CD4-positive, alpha-beta memory T cell (primary cell): Measurements from ENCODE around the gene TK2. TPM values are rescaled to one million over a fixed set of nuclear protein-coding genes. Genes with fewer than 3 reads are reported as not detected.
"Not testable (repeated sequence)": the region's sequence is repeated elsewhere in the genome, so short reads cannot be mapped to it uniquely, and the experiment has no call there.

Experiments
- CTCF ChIA-PET: fragments of 350-600 bp; sonication (Branson Sonifier 250); formaldehyde crosslinking; loops from one replicate; lab custom pipeline; 2021; ENCODE audit warnings: inconsistent platforms; ENCODE audit not compliant: partially characterized antibody; lab: Charles Lee
- POLR2A ChIA-PET: fragments of 350-600 bp; sonication (Branson Sonifier 250); formaldehyde crosslinking; loops from one replicate; lab custom pipeline; 2021; ENCODE audit not compliant: partially characterized antibody; lab: Charles Lee
- DNase-seq, 5 donors: peaks; one replicate each; pipeline versions ENCODE4 v3.0.0 to v3.0.0-alpha.2; 2020 to 2022; ENCODE audit warnings: mixed read lengths in 1 of 5
- H3K27ac ChIP-seq: one replicate; pipeline ENCODE4 v1.7.0; 2013; ENCODE audit warnings: low read depth, low read length
- H3K27me3 ChIP-seq: 2 replicates; pipeline ENCODE4 v1.7.0; 2013; ENCODE audit warnings: mild to moderate bottlenecking, low read length, moderate library complexity; ENCODE audit not compliant: insufficient read depth
- H3K36me3 ChIP-seq: 2 replicates; pipeline ENCODE4 v1.7.0; 2013; ENCODE audit warnings: mild to moderate bottlenecking, low read length, moderate library complexity; ENCODE audit not compliant: insufficient read depth
- H3K4me1 ChIP-seq: 2 replicates; pipeline ENCODE4 v1.7.0; 2013; ENCODE audit warnings: mild to moderate bottlenecking, low read length, moderate library complexity; ENCODE audit not compliant: insufficient read depth
- H3K4me3 ChIP-seq, 2 donors: one replicate each; pipeline ENCODE4 v1.7.0; 2013; ENCODE audit warnings: low read length in 2 of 2, mild to moderate bottlenecking in 1 of 2
- H3K9me3 ChIP-seq, 2 donors: one replicate each; pipeline ENCODE4 v1.7.0; 2013; ENCODE audit warnings: low read length in 2 of 2, control low read depth in 1 of 2; ENCODE audit not compliant: control insufficient read depth in 1 of 2
- H3K27ac Mint-ChIP-seq, 7 donors: one replicate each; pipeline ENCODE4 v1.8.0; 2020 to 2021; ENCODE audit warnings: mixed read lengths in 7 of 7, mild to moderate bottlenecking in 6 of 7, inconsistent platforms in 3 of 7, moderate library complexity in 3 of 7
- H3K27me3 Mint-ChIP-seq, 2 donors: one replicate each; pipeline ENCODE4 v1.8.0; 2020 to 2021; ENCODE audit warnings: mixed read lengths in 2 of 2
- H3K36me3 Mint-ChIP-seq, 2 donors: one replicate each; pipeline ENCODE4 v1.8.0; 2020 to 2021; ENCODE audit warnings: mixed read lengths in 2 of 2, inconsistent platforms in 1 of 2, mild to moderate bottlenecking in 1 of 2
- H3K4me1 Mint-ChIP-seq, 4 donors: one replicate each; pipeline ENCODE4 v1.8.0; 2020 to 2021; ENCODE audit warnings: mixed read lengths in 4 of 4, mild to moderate bottlenecking in 1 of 4
- H3K4me3 Mint-ChIP-seq, 8 donors: one replicate each; pipeline ENCODE4 v1.8.0; 2020 to 2021; ENCODE audit warnings: mixed read lengths in 8 of 8, mild to moderate bottlenecking in 7 of 8, moderate library complexity in 6 of 8, inconsistent platforms in 3 of 8
- H3K9me3 Mint-ChIP-seq, 8 donors: one replicate each; pipeline ENCODE4 v1.8.0; 2020 to 2021; ENCODE audit warnings: mixed read lengths in 8 of 8, mild to moderate bottlenecking in 5 of 8, inconsistent platforms in 3 of 8, moderate library complexity in 1 of 8
- intact Hi-C: fragments of 100-400 bp; cut with micrococcal nuclease; formaldehyde crosslinking; loops from one replicate; pipeline ENCODE4 v1.15.1; 2023
- polyA plus RNA-seq, 2 donors: library from polyadenylated mRNA; unstranded; fragments of 300-500 nt; fragmentation: Illumina TruSeq; gene quantifications; one replicate each; pipeline ENCODE4 v1.2.3, GENCODE V29; 2021
- total RNA-seq, 2 experiments: library from RNA; stranded (reverse); gene quantifications; one replicate each; pipeline ENCODE4 v1.2.3, GENCODE V29; 2021

The TK2 gene
- total RNA-seq (10 to 100 TPM in 1 of 2 experiments, 1 to 10 TPM in 1; 9.0 to 10.2 TPM), polyA plus RNA-seq (1 to 10 TPM; 3.9 to 5.9 TPM)

DNA sequence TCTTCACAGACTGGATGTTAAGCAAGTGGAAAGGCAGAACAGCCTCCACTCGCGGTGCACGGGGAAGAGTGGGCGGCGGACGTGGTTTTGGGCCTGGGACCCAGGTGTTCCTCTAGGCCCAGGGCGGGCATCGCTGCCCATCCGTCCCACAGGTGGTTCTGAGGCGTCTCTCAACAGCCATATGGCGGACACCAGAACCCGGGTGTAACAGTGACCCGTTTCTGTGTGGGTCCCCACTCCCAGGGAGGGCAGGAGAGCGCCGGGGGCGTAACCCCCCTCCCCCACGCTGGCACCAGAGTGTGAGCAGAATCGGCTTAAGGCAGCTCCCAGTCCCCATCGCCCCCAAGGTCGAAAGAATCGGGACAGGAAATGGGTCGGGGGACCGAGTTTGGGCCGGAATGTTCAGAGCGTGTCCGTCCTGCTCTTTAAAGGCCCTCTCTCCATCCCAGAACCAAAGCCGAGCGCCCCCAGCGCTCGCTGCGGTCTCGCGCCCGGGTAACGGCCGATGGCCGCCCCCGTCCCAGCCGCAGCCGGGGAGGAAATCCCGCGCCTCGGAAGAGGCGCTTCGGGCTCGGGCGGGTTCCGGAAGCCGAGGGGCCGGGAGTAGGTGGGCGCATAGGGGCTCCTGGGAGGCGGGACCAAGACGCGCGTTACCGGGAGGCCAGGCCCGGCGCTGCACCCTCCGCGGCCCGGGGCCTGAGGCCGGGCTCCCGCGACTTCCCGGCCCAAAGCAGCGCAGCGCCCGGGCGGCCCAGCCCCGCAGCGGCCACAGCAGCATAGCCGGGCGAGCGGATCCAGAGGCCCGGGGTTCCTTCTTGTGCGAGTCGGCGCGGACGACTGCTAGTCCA, at the start of gene TK2:
Gene TK2, minus strand, starts transcription at position 839 of the 848 bp plus-strand sequence. Its CDS starts 61 bp downstream, at position 778.
- H3K4me1 Mint-ChIP-seq: peaks cover 45 to 68% (median 56%) of the 10 kb centered on the region in 4 donors
- Histone ChIP-seq H3K27ac (peak within 1 kb of the TSS; percentile 77), H3K27me3 (no peaks in the 10 kb centered on the region), H3K9me3 (no peaks in the 10 kb centered on the region), H3K4me1 (peaks cover 63% of the 10 kb centered on the region), H3K4me3 (peak within 1 kb of the TSS; percentile 63 to 70), H3K36me3 (no peaks in the 10 kb centered on the region)
- peaks cover 0 to 18% of the 10 kb centered on the region in 2 donors for H3K36me3 Mint-ChIP-seq
- H3K27me3 Mint-ChIP-seq: no peaks in the 10 kb centered on the region
- POLR2A ChIA-PET: interaction anchor here (0.7 to 19.4 kb wide), 11 partner anchors 8 to 202 kb away, joined by 3 to 440 read pairs (median 6); partner anchors contain the start of genes CMTM3 and DYNC1LI2
- peak; percentile 44 to 59 (median 52) for DNase-seq
- intact Hi-C loops: loop anchor here (5.0 kb wide), 1 partner anchor 38 kb away; no protein-coding TSS in a partner anchor
- H3K4me3 Mint-ChIP-seq: peak within 1 kb of the TSS; percentile 78 to 98 (median 82)
- CTCF ChIA-PET: interaction anchor here (1.3 to 6.1 kb wide), 5 partner anchors 10 to 40 kb away, joined by 3 to 72 read pairs (median 36); no protein-coding TSS in a partner anchor
- H3K9me3 Mint-ChIP-seq: peaks cover 0 to 2% (median 0%) of the 10 kb centered on the region in 8 donors
- H3K27ac Mint-ChIP-seq: peak within 1 kb of the TSS; percentile 88 to 97 (median 93)

GRCh38 chr16:66598111-66598510, 48.2 kb upstream of the TK2 start:
- Histone ChIP-seq H3K4me3 (no peak overlapping the region), H3K9me3 (no peaks in the 10 kb centered on the region), H3K36me3 (no peaks in the 10 kb centered on the region), H3K4me1 (peaks cover 26% of the 10 kb centered on the region), H3K27ac (no peak overlapping the region), H3K27me3 (no peaks in the 10 kb centered on the region)
- peak overlapping the region in 6 of 7 donors; percentile 5 to 86 (median 56) for H3K27ac Mint-ChIP-seq
- CTCF ChIA-PET: interaction anchor here (1.3 to 6.7 kb wide), 3 partner anchors 10 to 191 kb away, joined by 4 to 35 read pairs (median 9); no protein-coding TSS in a partner anchor
- intact Hi-C loops: no loop called here
- H3K27me3 Mint-ChIP-seq: no peaks in the 10 kb centered on the region
- H3K4me1 Mint-ChIP-seq: peaks cover 18 to 34% (median 24%) of the 10 kb centered on the region in 4 donors
- POLR2A ChIA-PET: interaction anchor here (1.4 to 1.5 kb wide), 2 partner anchors 9 to 45 kb away, joined by 5 to 6 read pairs; partner anchors contain the start of gene CKLF
- peaks cover 0 to 8% (median 4%) of the 10 kb centered on the region in 8 donors for H3K9me3 Mint-ChIP-seq
- peak overlapping the region in 2 of 8 donors; percentile 1 to 36 for H3K4me3 Mint-ChIP-seq
- DNase-seq: no peak
- peaks cover 0 to 4% of the 10 kb centered on the region in 2 donors for H3K36me3 Mint-ChIP-seq

GRCh38 chr16:66596986-66597848, 47.3 kb upstream of the TK2 start:
- DNase-seq: no peak
- no peak overlapping the region for H3K4me3 ChIP-seq
- H3K27me3 ChIP-seq: no peaks in the 10 kb centered on the region
- intact Hi-C loops: no loop called here
- H3K27ac ChIP-seq: no peak overlapping the region
- Mint-ChIP-seq H3K27me3 (no peaks in the 10 kb centered on the region), H3K36me3 (peaks cover 0 to 4% of the 10 kb centered on the region in 2 donors), H3K4me1 (peaks cover 15 to 30% (median 20%) of the 10 kb centered on the region in 4 donors), H3K4me3 (peak overlapping the region in 3 of 8 donors; percentile 31 to 72 (median 43)), H3K9me3 (peaks cover 0 to 6% (median 4%) of the 10 kb centered on the region in 8 donors), H3K27ac (peak overlapping the region; percentile 23 to 81 (median 58))
- ChIA-PET CTCF (interaction anchor here (1.1 to 6.7 kb wide), 4 partner anchors 11 to 191 kb away, joined by 4 to 35 read pairs (median 6); no protein-coding TSS in a partner anchor), POLR2A (interaction anchor here (0.7 to 1.5 kb wide), 3 partner anchors 8 to 44 kb away, joined by 4 to 6 read pairs (median 5); partner anchors contain the start of genes CKLF and CMTM2)
- H3K4me1 ChIP-seq: peaks cover 26% of the 10 kb centered on the region
- no peaks in the 10 kb centered on the region for H3K9me3 ChIP-seq
- H3K36me3 ChIP-seq: no peaks in the 10 kb centered on the region

DNA sequence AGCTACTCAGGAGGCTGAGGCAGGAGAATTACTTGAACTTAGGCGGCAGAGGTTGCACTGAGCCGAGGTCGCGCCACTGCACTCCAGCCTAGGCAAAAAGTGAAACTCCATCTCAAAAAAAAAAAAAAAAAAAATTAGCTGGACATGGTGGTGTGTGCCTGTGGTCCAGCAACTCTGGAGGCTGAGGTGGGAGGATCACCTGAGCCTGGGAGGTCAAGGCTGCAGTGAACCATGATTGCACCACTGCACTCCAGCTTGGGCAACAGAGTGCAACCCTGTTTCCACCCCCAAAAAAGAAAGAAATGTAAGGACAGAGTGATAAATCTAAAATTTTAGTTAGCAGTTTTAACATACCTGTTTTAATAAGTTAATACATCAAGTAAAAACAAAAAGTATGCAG, 46.6 kb upstream of the TK2 start:
- H3K4me1 Mint-ChIP-seq: peaks cover 15 to 30% (median 20%) of the 10 kb centered on the region in 4 donors
- CTCF ChIA-PET: interaction anchor here (0.7 to 6.7 kb wide), 4 partner anchors 11 to 190 kb away, joined by 3 to 35 read pairs (median 6); no protein-coding TSS in a partner anchor
- H3K9me3 Mint-ChIP-seq, H3K36me3 Mint-ChIP-seq, DNase-seq, H3K9me3 ChIP-seq, H3K4me3 ChIP-seq, H3K27me3 ChIP-seq, intact Hi-C loops, H3K27ac ChIP-seq, H3K27ac Mint-ChIP-seq, H3K27me3 Mint-ChIP-seq, H3K4me3 Mint-ChIP-seq, H3K36me3 ChIP-seq: not testable (repeated sequence)
- peaks cover 26% of the 10 kb centered on the region for H3K4me1 ChIP-seq
- POLR2A ChIA-PET: interaction anchor here (1.5 kb wide), 1 partner anchor 44 kb away, joined by 5 read pairs; the partner anchor contains the start of gene CKLF

- peaks cover 37% of the 10 kb centered on the region for H3K4me1 ChIP-seq
- H3K36me3 ChIP-seq: no peaks in the 10 kb centered on the region
- H3K4me1 Mint-ChIP-seq: peaks cover 16 to 35% (median 27%) of the 10 kb centered on the region in 4 donors
- H3K4me3 ChIP-seq: no peak overlapping the region
- intact Hi-C loops: no loop called here
- H3K9me3 ChIP-seq: no peaks in the 10 kb centered on the region
- POLR2A ChIA-PET: interaction anchor here (0.6 to 2.2 kb wide), 3 partner anchors 9 to 145 kb away, joined by 3 to 8 read pairs (median 3); partner anchors contain the start of gene CMTM3
- H3K9me3 Mint-ChIP-seq: peaks cover 0 to 1% (median 0%) of the 10 kb centered on the region in 8 donors
- CTCF ChIA-PET: interaction anchor here (1.2 to 6.7 kb wide), 2 partner anchors 13 to 82 kb away, joined by 4 to 35 read pairs; no protein-coding TSS in a partner anchor
- no peaks in the 10 kb centered on the region for H3K27me3 ChIP-seq
- H3K27me3 Mint-ChIP-seq: no peaks in the 10 kb centered on the region
- DNase-seq: no peak
- no peaks in the 10 kb centered on the region for H3K36me3 Mint-ChIP-seq
- no peak overlapping the region for H3K27ac ChIP-seq
- no peak overlapping the region for H3K4me3 Mint-ChIP-seq
- no peak overlapping the region for H3K27ac Mint-ChIP-seq
Measured at GRCh38 chr16:66594739-66595138, 44.8 kb upstream of the TK2 start.

- Mint-ChIP-seq H3K4me1 (peaks cover 17 to 32% (median 27%) of the 10 kb centered on the region in 4 donors), H3K36me3 (no peaks in the 10 kb centered on the region), H3K4me3 (no peak overlapping the region), H3K27ac (no peak overlapping the region), H3K27me3 (no peaks in the 10 kb centered on the region), H3K9me3 (peaks cover 0 to 1% (median 0%) of the 10 kb centered on the region in 8 donors)
- no peak for DNase-seq
- H3K27ac ChIP-seq: no peak overlapping the region
- no peaks in the 10 kb centered on the region for H3K27me3 ChIP-seq
- ChIA-PET CTCF (no interaction called here), POLR2A (interaction anchor here (0.6 to 1.3 kb wide), 2 partner anchors 11 to 46 kb away, joined by 3 to 4 read pairs; no protein-coding TSS in a partner anchor)
- H3K9me3 ChIP-seq: no peaks in the 10 kb centered on the region
- H3K4me3 ChIP-seq: no peak overlapping the region
- no peaks in the 10 kb centered on the region for H3K36me3 ChIP-seq
- peaks cover 33% of the 10 kb centered on the region for H3K4me1 ChIP-seq
- intact Hi-C loops: no loop called here
Measured at GRCh38 chr16:66592814-66593213, 42.9 kb upstream of the TK2 start.
